ENCODE results near the gene TLCD1. TPM values are rescaled to one million over a fixed set of nuclear protein-coding genes. Genes with fewer than 3 reads are reported as not detected.

Gene TLCD1
- polyA plus RNA-seq, 2 of the 4 experiments (the other 2 are of a cell fraction) = 36.7 to 83.3 TPM

DNA sequence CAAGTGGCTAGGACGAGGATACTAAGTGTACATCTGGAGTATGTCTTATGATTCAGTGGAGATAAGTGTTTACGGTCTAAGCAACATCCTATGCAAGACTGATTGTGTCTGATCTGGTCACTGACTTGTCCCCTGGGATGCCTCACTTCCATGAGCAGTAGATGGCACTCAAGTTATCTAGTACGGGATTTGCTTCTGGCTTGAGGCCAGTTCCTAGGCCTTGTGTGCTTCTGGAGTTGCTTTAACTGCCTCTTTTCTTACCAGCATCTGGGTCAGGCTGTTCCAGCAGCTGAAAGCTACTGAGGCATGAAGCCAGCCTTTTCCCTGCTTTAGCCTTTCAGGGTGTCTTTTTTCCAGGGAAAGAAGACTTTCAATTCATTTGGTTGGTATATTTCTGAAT lies 41.1 kb downstream of the TLCD1 start (continued):
- TF ChIP-seq REST (IDR thresholded peaks at IDR 0.05) = no peak
- TF ChIP-seq, protein P1, sequence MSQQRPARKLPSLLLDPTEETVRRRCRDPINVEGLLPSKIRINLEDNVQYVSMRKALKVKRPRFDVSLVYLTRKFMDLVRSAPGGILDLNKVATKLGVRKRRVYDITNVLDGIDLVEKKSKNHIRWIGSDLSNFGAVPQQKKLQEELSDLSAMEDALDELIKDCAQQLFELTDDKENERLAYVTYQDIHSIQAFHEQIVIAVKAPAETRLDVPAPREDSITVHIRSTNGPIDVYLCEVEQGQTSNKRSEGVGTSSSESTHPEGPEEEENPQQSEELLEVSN (IDR thresholded peaks at IDR 0.05; ENCODE audit: borderline replicate concordance, low read depth) = no peak

DNA sequence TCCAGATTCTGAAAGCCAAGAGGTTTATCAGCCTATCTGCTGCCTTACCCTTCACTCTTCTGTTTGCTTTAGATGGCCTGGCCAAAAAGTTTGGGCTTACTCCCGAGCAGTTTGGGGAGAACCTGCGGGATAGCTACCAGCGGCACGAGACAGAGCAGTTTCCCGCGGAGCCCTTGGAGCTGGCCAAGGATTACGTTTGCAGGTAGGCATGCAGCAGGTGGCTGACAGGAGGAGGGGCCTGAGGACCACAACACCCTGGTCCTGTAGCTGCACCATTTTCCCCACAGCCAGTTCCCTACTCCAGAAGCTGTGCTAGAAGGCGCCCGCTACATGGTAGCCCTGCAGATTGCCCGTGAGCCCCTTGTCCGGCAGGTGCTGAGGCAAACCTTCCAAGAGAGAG lies 43.4 kb downstream of the TLCD1 start:
- FAIRE-seq (no peak), ATAC-seq (no peak), DNase-seq (ENCODE audit: low read depth in 1 of 2, low spot score in 1 of 2) (no peak)
- 94% methylated on average over 11 of the region's 11 CpGs for WGBS (ENCODE audit: missing lambda C conversion rate)
- Histone ChIP-seq H3K27ac (no peak overlapping the region), H3K9me3 (no peaks in the 10 kb centered on the region), H3K4me2 (no peak overlapping the region), H3K4me3 (no peak overlapping the region), H3K4me1 (no peaks in the 10 kb centered on the region)
- POLR2A ChIA-PET = no interaction called here
- CTCF ChIA-PET = interaction anchor here (0.7 to 31.4 kb wide), 9 partner anchors 11 to 187 kb away, joined by 3 to 335 read pairs (median 3); partner anchors contain the start of genes BLTP2 and PROCA1
- TF ChIP-seq, protein P2, sequence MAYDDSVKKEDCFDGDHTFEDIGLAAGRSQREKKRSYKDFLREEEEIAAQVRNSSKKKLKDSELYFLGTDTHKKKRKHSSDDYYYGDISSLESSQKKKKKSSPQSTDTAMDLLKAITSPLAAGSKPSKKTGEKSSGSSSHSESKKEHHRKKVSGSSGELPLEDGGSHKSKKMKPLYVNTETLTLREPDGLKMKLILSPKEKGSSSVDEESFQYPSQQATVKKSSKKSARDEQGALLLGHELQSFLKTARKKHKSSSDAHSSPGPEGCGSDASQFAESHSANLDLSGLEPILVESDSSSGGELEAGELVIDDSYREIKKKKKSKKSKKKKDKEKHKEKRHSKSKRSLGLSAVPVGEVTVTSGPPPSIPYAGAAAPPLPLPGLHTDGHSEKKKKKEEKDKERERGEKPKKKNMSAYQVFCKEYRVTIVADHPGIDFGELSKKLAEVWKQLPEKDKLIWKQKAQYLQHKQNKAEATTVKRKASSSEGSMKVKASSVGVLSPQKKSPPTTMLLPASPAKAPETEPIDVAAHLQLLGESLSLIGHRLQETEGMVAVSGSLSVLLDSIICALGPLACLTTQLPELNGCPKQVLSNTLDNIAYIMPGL (CRISPR knock-in tag; IDR thresholded peaks at IDR 0.05; ENCODE audit: borderline replicate concordance) = no peak
- no peak for TF ChIP-seq CBX2 (IDR thresholded peaks at IDR 0.05; ENCODE audit: borderline replicate concordance, low read depth)
- TF ChIP-seq RNF2 (IDR thresholded peaks at IDR 0.05; ENCODE audit: borderline replicate concordance, low read depth) = no peak
- TF ChIP-seq HEYL (CRISPR knock-in tag; IDR thresholded peaks at IDR 0.05) = no peak
- TF ChIP-seq SMC3 (IDR thresholded peaks at IDR 0.05) = no peak
- TF ChIP-seq ZSCAN20 (CRISPR knock-in tag; IDR thresholded peaks at IDR 0.05) = no peak
- no peak for TF ChIP-seq MAX (IDR thresholded peaks at IDR 0.05)

DNA sequence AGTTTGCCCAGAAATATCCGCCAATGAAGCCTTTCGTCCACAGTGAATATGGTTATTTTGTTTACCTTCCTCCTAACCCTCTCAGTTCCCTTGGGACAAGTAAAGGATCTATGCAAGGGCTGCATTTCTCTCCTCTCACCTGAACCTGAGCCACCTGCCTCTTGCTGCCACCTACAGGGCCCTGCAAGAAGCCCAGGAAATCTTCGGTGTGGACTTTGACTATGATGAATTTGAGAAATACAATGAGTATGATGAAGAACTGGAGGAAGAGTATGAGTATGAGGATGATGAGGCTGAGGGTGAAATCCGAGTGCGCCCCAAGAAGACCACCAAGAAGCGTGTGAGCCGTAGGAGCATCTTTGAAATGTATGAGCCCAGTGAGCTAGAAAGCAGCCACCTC lies 50.1 kb downstream of the TLCD1 start:
- H3K4me2 ChIP-seq = no peak overlapping the region
- H3K4me3 ChIP-seq = no peak overlapping the region
- 83% methylated on average over 7 of the region's 7 CpGs for WGBS (ENCODE audit: missing lambda C conversion rate)
- FAIRE-seq (peak; percentile 7), DNase-seq (ENCODE audit: low read depth in 1 of 2, low spot score in 1 of 2) (peak; percentile 42 to 62), ATAC-seq (peak; percentile 81 to 82; a peak in 5 of 6 replicates)
- ChIA-PET POLR2A (interaction anchor here (1.1 to 1.2 kb wide), 2 partner anchors 14 to 44 kb away, joined by 3 read pairs; partner anchors contain the start of genes RPL23A, SDF2 and SUPT6H), CTCF (interaction anchor here (0.5 to 31.4 kb wide), 22 partner anchors 8 to 250 kb away, joined by 3 to 335 read pairs (median 6); partner anchors contain the start of genes BLTP2, NEK8, PROCA1 and RPL23A)
- H3K4me1 ChIP-seq = no peaks in the 10 kb centered on the region
- TF ChIP-seq NPAS2 (CRISPR knock-in tag; IDR thresholded peaks at IDR 0.05; ENCODE audit: borderline replicate concordance) (no peak), HOXB5 (CRISPR knock-in tag; IDR thresholded peaks at IDR 0.05) (0 out of 2 replicates have a peak, but pooled peaks have one; percentile 53), CTCF (IDR thresholded peaks at IDR 0.05) (peak; percentile 45), USF2 (IDR thresholded peaks at IDR 0.05) (no peak), RAD21 (conservative IDR thresholded peaks at IDR 0.05 in 1 of 2, IDR thresholded peaks at IDR 0.05 in 1 of 2) (peak; percentile 44 to 66; a peak in 4 of 5 replicates)
- no peak overlapping the region for H3K27ac ChIP-seq
- H3K9me3 ChIP-seq = no peaks in the 10 kb centered on the region
